GM12878 (cell line): ENCODE measurements around the gene TMED7. TPM values are rescaled to one million over a fixed set of nuclear protein-coding genes. Genes with fewer than 3 reads are reported as not detected.

Experiments
- ATAC-seq: fragments of 200-7000 bp; cut with Tn5 transposase; 3 replicates; pipeline ENCODE4 v1.9.1; 2020; ENCODE audit warnings: mild to moderate bottlenecking, moderate library complexity
- BruUV-seq: library from RNA; stranded (reverse); fragments of 400-500 nt; replicated peaks from 2 replicates; lab custom pipeline; 2021; lab: Mats Ljungman, UMichigan
- CTCF ChIA-PET: fragments of 300-600 bp; sonication (Branson Sonifier 250); formaldehyde crosslinking; extraction: SDS; loops from one replicate; lab custom pipeline; 2021; ENCODE audit warnings: inconsistent platforms; lab: Yijun Ruan, JAX
- POLR2A ChIA-PET: fragments of 350-600 bp; formaldehyde crosslinking; extraction: SDS; loops from one replicate; lab custom pipeline; 2021; ENCODE audit warnings: inconsistent platforms; lab: Charles Lee
- RAD21 ChIA-PET: fragments of 300-600 bp; sonication (Branson Sonifier 250); formaldehyde crosslinking; loops from one replicate; lab custom pipeline; 2023; ENCODE audit warnings: antibody characterized with exemption; ENCODE audit not compliant: unreplicated experiment; lab: Charles Lee
- SMC1A ChIA-PET: fragments of 300-600 bp; sonication (Branson Sonifier 250); formaldehyde crosslinking; loops from one replicate; lab custom pipeline; 2023; ENCODE audit not compliant: unreplicated experiment, uncharacterized antibody; lab: Charles Lee
- DNase-seq: peaks from one replicate; pipeline ENCODE4 v3.0.0-alpha.2; 2011; ENCODE audit warnings: low read depth, low spot score
- FAIRE-seq: peaks from 3 replicates; lab custom pipeline; 2011; peaks lifted over from hg19 to GRCh38; lab: Jason Lieb, UNC
- H2AFZ ChIP-seq: 2 replicates; pipeline ENCODE4 v1.6.0; 2011; ENCODE audit warnings: low read depth, low read length, control low read depth; ENCODE audit not compliant: control insufficient read depth
- H3K27ac ChIP-seq: 2 replicates; pipeline ENCODE4 v1.5.1; 2011; ENCODE audit warnings: control low read depth; ENCODE audit not compliant: control insufficient read depth, insufficient read depth
- H3K27me3 ChIP-seq, 2 experiments: replicated peaks in 1 of 2; 2 replicates each; pipeline versions ENCODE4 v1.6.0 to v1.6.1; 2011; ENCODE audit warnings: low read length in 1 of 2; ENCODE audit not compliant: control insufficient read depth in 2 of 2, insufficient read depth in 2 of 2
- H3K36me3 ChIP-seq, 2 experiments: 2 replicates each; pipeline ENCODE4 v1.5.1; 2011; ENCODE audit warnings: low read length in 1 of 2; ENCODE audit not compliant: control insufficient read depth in 2 of 2, insufficient read depth in 2 of 2
- H3K4me1 ChIP-seq: 2 replicates; pipeline ENCODE4 v1.6.1; 2011; ENCODE audit warnings: mild to moderate bottlenecking, low read length, moderate library complexity, mixed read lengths; ENCODE audit not compliant: control insufficient read depth, insufficient read depth
- H3K4me2 ChIP-seq: 2 replicates; pipeline ENCODE4 v1.6.0; 2011; ENCODE audit warnings: control low read depth; ENCODE audit not compliant: control insufficient read depth, insufficient read depth
- H3K4me3 ChIP-seq: fragments of 200-600 bp; sonication (generic); 2 replicates; pipeline ENCODE4 v1.5.1; 2016
- H3K79me2 ChIP-seq: 2 replicates; pipeline ENCODE4 v1.6.0; 2011; ENCODE audit warnings: low read length; ENCODE audit not compliant: control insufficient read depth, insufficient read depth
- H3K9ac ChIP-seq: 2 replicates; pipeline ENCODE4 v1.8.0; 2011; ENCODE audit warnings: low read length, control low read depth, mixed read lengths; ENCODE audit not compliant: control insufficient read depth, insufficient read depth
- H3K9me3 ChIP-seq: replicated peaks from 3 replicates; pipeline ENCODE4 v1.5.1; 2011; ENCODE audit warnings: mild to moderate bottlenecking, low read length; ENCODE audit not compliant: control insufficient read depth, insufficient read depth
- H4K20me1 ChIP-seq: 2 replicates; pipeline ENCODE4 v1.6.0; 2011; ENCODE audit not compliant: control insufficient read depth, insufficient read depth
- EP300 ChIP-seq, 2 experiments: fragments of 150-350 bp in 1 of 2; IDR thresholded peaks; 2 replicates each; pipeline ENCODE4 v1.6.1; 2011 to 2012; ENCODE audit warnings: low read depth in 2 of 2, low read length in 2 of 2, borderline replicate concordance in 1 of 2, improper control_type of control experiment in 1 of 2, inconsistent platforms in 1 of 2; ENCODE audit not compliant: control insufficient read depth in 1 of 2
- EZH2 ChIP-seq: IDR thresholded peaks from 2 replicates; pipeline ENCODE4 v1.6.1; 2012; ENCODE audit warnings: low read depth, mild to moderate bottlenecking, control low read depth, inconsistent platforms, low read length, borderline replicate concordance; ENCODE audit not compliant: control insufficient read depth
- FOXK2 ChIP-seq: fragments of 450-650 bp; IDR thresholded peaks from 2 replicates; pipeline ENCODE4 v1.6.1; 2017; ENCODE audit warnings: mild to moderate bottlenecking, moderate library complexity
- SREBF1 ChIP-seq: IDR thresholded peaks from 2 replicates; pipeline ENCODE4 v1.6.1; 2012; ENCODE audit warnings: mild to moderate bottlenecking, low read length
- ZBTB4 ChIP-seq: fragments of 450-650 bp; formaldehyde crosslinking; IDR thresholded peaks from 2 replicates; pipeline ENCODE4 v1.4.0; 2022; ENCODE audit warnings: mild to moderate bottlenecking, moderate library complexity
- ZNF592 ChIP-seq: fragments of 450-650 bp; IDR thresholded peaks from 2 replicates; pipeline ENCODE4 v1.6.1; 2017; ENCODE audit warnings: mild to moderate bottlenecking, moderate library complexity
- WGBS: methylation state at CpG from one replicate; pipeline ENCODE4 v1.1.6; 2016; ENCODE audit warnings: low lambda C conversion rate; ENCODE audit not compliant: insufficient replicate concordance, insufficient coverage; ENCODE audit errors: missing lambda C conversion rate; 5-methylcytosine and 5-hydroxymethylcytosine counted together
- in situ Hi-C: fragments of 300-500 bp; cut with MboI; formaldehyde crosslinking; loops from 9 replicates; pipeline ENCODE4 v1.14.3; 2018; ENCODE audit warnings: mixed read lengths
- intact Hi-C: fragments of 100-400 bp; cut with micrococcal nuclease; formaldehyde crosslinking; loops from one replicate; pipeline ENCODE4 v1.14.2; 2022; ENCODE audit not compliant: unreplicated experiment
- polyA plus RNA-seq, 11 experiments: library from polyadenylated mRNA; depleted of rRNA in 4 of 11; unstranded in 6 of 11; stranded (reverse) in 5 of 11; fragments of >200 nt; fragmentation: Nextera tagmentation in 4 of 11; fragmentation: Illumina TruSeq in 1 of 11; extraction: Ambion mirVana in 4 of 11; extraction: Trizol in 1 of 11; gene quantifications; 1 replicate in 1 of 11; 2 replicates in 10 of 11; pipeline versions ENCODE4 v1.2.1 to v1.2.3, GENCODE V29; 2011 to 2016; ENCODE audit warnings: inconsistent platforms in 2 of 11, missing spikeins in 2 of 11, low read depth in 1 of 11
- total RNA-seq, 4 experiments: library from RNA; depleted of rRNA in 3 of 4; stranded (reverse); fragments of >200 nt in 3 of 4; fragmentation: Illumina TruSeq in 1 of 4; extraction: Trizol in 1 of 4; gene quantifications; 2 replicates each; pipeline versions ENCODE4 v1.2.1 to v1.2.3, GENCODE V29; 2013 to 2021

Gene TMED7
- total and polyA plus RNA-seq, 10 of the 15 experiments (the other 5 are each of a cell fraction or from before 2014, with no cell fraction given) = 8.0 to 37.3 (median 25.2) TPM

- Histone ChIP-seq H3K9me3 (no peaks in the 10 kb centered on the region), H3K79me2 (peaks cover 62% of the 10 kb centered on the region), H2AFZ (no peak overlapping the region), H4K20me1 (peaks cover 3% of the 10 kb centered on the region; the same call in 1 of the 2 replicates), H3K4me2 (peak overlapping the region; percentile 57; the same call in 1 of the 2 replicates), H3K27me3 (no peaks in the 10 kb centered on the region), H3K4me1 (peaks cover 5% of the 10 kb centered on the region; the same call in 1 of the 2 replicates), H3K36me3 (peaks cover 0 to 24% of the 10 kb centered on the region in 2 experiments; a peak in 2 of 4 replicates), H3K27ac (no peak overlapping the region), H3K4me3 (peak overlapping the region; percentile 37), H3K9ac (peak overlapping the region; percentile 8; the same call in 1 of the 2 replicates)
- TF ChIP-seq EZH2 = no peak
- TF ChIP-seq ZBTB4 (CRISPR knock-in tag) = no peak
- no peak for TF ChIP-seq EP300 (IDR thresholded peaks at IDR 0.05; ENCODE audit: borderline replicate concordance in 1 of 2, control insufficient read depth in 1 of 2, low read depth in 2 of 2, low read length in 2 of 2)
- TF ChIP-seq SREBF1 = no peak
- TF ChIP-seq ZNF592 = no peak
- TF ChIP-seq FOXK2 = no peak
- FAIRE-seq = no peak
- CTCF ChIA-PET = interaction anchor here (1.0 kb wide), 1 partner anchor 13 kb away, joined by 3 read pairs; no protein-coding TSS in a partner anchor
- 100% methylated on average over 4 of the region's 4 CpGs for WGBS
- POLR2A ChIA-PET = no interaction called here
- intact Hi-C loops = no loop called here
- in situ Hi-C loops = no loop called here
- no peak for ATAC-seq
- no peak for DNase-seq
- RAD21 ChIA-PET = no interaction called here
- SMC1A ChIA-PET = no interaction called here
- no TSS peak for BruUV-seq
Measured at GRCh38 chr5:115621365-115621900, 4.4 kb downstream of the TMED7 start.
